Right lobe of liver (tissue), 6 donors: ENCODE measurements around the gene MEF2C. TPM values are rescaled to one million over a fixed set of nuclear protein-coding genes. Genes with fewer than 3 reads are reported as not detected.

Experiments used
- ATAC-seq, 4 donors: fragments of 200-7000 bp; cut with Tn5 transposase; one replicate each; pipeline ENCODE4 v1.9.1; 2020; ENCODE audit warnings: mild to moderate bottlenecking in 4 of 4, moderate library complexity in 4 of 4
- DNase-seq, 3 donors: peaks; one replicate each; pipeline ENCODE4 v3.0.0-alpha.2; 2020
- H3K27ac ChIP-seq, 3 donors: fragments of 200-600 bp; one replicate each; pipeline ENCODE4 v1.8.0; 2022
- H3K27me3 ChIP-seq, 2 donors: fragments of 200-600 bp; one replicate each; pipeline ENCODE4 v1.8.0; 2022
- H3K36me3 ChIP-seq, 4 donors: fragments of 200-600 bp; sonication (generic) in 1 of 4; one replicate each; pipeline versions ENCODE4 v1.5.1 to v1.8.0; 2017 to 2022; ENCODE audit warnings: control low read depth in 1 of 4
- H3K4me1 ChIP-seq, 4 donors: fragments of 200-600 bp; sonication (generic) in 1 of 4; one replicate each; pipeline versions ENCODE4 v1.5.1 to v1.8.0; 2017 to 2022; ENCODE audit warnings: control low read depth in 1 of 4
- H3K4me3 ChIP-seq, 3 donors: fragments of 200-600 bp; one replicate each; pipeline ENCODE4 v1.8.0; 2022
- H3K9me3 ChIP-seq, 4 donors: fragments of 200-600 bp; sonication (generic) in 1 of 4; one replicate each; pipeline versions ENCODE4 v1.5.1 to v1.8.0; 2017 to 2022; ENCODE audit warnings: control low read depth in 1 of 4
- POLR2A ChIP-seq: fragments of 450-650 bp; IDR thresholded peaks from one replicate; pipeline ENCODE4 v1.6.1; 2017; ENCODE audit warnings: antibody characterized with exemption, mild to moderate bottlenecking
- WGBS: methylation state at CpG from one replicate; pipeline ENCODE4 v1.1.6; 2018; ENCODE audit warnings: low coverage, low lambda C conversion rate; ENCODE audit not compliant: insufficient coverage; ENCODE audit errors: missing lambda C conversion rate; 5-methylcytosine and 5-hydroxymethylcytosine counted together
- intact Hi-C, 2 donors: fragments of 100-400 bp; cut with DNase I; formaldehyde crosslinking; loops; one replicate each; pipeline versions ENCODE4 v1.11.2 to v1.14.1; 2022
- total RNA-seq, 6 experiments: library from RNA; depleted of rRNA in 2 of 6; stranded (reverse); fragments of >200 nt in 2 of 6; fragmentation: NEBNext Ultra II Directional in 3 of 6; extraction: Animal tissue kit (Norgen Biotek cat#: 25700) in 3 of 6; gene quantifications; one replicate each; pipeline versions ENCODE4 v1.1.0 to v1.2.4, GENCODE V29; 2016 to 2023
- TF ChIP-seq, protein P1 (sequence below), 4 donors: fragments of 200-600 bp in 3 of 4; fragments of 450-650 bp in 1 of 4; IDR thresholded peaks; one replicate each; pipeline versions ENCODE4 v1.5.1 to v1.8.0; 2016 to 2022; ENCODE audit warnings: antibody characterized with exemption in 4 of 4, mild to moderate bottlenecking in 2 of 4
- donor health status: DM: no; HTN: yes; CAD: no.
- donor health status: DM: no; HTN: no; CAD: no.
- donor health status: DM: no; HTN: no; CAD: no.
- donor health status: DM: no; HTN: yes; CAD: no.
- donor health status: DM: no; HTN: yes; CAD: no.

MEF2C gene
- total RNA-seq, 6 experiments from 2014 or later, result 4.4 to 19.4 (median 6.4) TPM

DNA sequence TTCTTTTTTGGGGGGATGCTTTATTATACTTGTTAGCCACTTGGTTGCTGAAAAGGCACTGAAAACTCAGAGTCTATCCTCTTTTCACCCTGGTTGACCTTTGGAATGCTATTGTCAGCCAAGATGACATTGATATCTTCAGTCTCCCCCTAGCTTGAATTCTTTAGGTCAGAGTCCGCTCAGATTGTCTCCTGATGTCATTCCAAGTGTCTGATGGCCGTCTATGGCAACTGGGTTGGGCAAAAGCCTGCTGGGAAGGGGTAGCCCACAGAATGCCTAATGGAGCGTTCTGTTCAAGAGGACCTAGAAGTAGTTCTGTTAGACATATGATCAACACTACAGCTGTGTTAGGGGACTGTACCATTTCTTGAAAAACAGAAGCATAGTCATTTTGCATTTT, 9.7 kb upstream of the MEF2C start:
- ATAC-seq (no peak), DNase-seq (no peak)
- intact Hi-C loops, result no loop called here
- 52% methylated on average over 3 of the region's 3 CpGs for WGBS
- Histone ChIP-seq H3K27me3 (no peaks in the 10 kb centered on the region), H3K4me3 (no peak overlapping the region), H3K36me3 (no peaks in the 10 kb centered on the region), H3K27ac (no peak overlapping the region), H3K9me3 (no peaks in the 10 kb centered on the region), H3K4me1 (no peaks in the 10 kb centered on the region)
- TF ChIP-seq, protein P1, sequence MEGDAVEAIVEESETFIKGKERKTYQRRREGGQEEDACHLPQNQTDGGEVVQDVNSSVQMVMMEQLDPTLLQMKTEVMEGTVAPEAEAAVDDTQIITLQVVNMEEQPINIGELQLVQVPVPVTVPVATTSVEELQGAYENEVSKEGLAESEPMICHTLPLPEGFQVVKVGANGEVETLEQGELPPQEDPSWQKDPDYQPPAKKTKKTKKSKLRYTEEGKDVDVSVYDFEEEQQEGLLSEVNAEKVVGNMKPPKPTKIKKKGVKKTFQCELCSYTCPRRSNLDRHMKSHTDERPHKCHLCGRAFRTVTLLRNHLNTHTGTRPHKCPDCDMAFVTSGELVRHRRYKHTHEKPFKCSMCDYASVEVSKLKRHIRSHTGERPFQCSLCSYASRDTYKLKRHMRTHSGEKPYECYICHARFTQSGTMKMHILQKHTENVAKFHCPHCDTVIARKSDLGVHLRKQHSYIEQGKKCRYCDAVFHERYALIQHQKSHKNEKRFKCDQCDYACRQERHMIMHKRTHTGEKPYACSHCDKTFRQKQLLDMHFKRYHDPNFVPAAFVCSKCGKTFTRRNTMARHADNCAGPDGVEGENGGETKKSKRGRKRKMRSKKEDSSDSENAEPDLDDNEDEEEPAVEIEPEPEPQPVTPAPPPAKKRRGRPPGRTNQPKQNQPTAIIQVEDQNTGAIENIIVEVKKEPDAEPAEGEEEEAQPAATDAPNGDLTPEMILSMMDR (IDR thresholded peaks at IDR 0.05), result no peak
- TF ChIP-seq POLR2A, result no peak

DNA sequence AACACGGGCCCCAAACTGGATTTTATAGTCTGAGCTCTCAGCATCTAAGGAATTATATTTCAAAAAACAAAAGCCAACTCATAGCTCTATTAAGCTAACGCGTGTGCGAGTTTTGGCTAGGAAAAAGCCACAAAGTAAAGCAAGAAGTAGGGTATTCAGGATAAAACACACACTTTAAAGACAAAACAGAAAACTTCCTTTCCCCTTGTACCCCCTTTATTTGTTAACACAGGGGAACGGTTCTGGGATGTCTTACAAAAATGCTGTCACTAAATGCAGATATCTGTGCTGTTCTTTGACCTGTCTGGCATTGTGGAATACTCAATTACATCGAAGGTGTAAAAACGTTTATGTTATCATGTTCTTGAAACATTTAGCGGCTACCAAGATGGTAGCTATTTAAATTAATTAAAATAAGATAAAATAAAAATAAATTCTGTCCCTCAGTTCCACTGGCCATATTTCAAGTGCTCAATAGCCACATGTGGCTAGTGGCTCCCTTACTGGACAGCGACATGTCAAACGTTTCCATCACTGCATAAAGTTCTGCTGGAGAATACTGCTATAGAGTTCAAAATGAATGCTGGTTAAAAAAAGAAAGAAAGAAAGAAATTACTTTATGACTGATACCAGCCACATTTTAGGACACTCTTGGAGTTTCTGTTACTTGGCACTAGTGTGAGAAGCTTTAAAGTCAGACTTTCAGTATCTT, 7.2 kb upstream of the MEF2C start:
- TF ChIP-seq POLR2A, result no peak
- TF ChIP-seq, protein P1 (IDR thresholded peaks at IDR 0.05), result no peak
- no peaks in the 10 kb centered on the region for H3K36me3 ChIP-seq
- intact Hi-C loops, result no loop called here

DNA sequence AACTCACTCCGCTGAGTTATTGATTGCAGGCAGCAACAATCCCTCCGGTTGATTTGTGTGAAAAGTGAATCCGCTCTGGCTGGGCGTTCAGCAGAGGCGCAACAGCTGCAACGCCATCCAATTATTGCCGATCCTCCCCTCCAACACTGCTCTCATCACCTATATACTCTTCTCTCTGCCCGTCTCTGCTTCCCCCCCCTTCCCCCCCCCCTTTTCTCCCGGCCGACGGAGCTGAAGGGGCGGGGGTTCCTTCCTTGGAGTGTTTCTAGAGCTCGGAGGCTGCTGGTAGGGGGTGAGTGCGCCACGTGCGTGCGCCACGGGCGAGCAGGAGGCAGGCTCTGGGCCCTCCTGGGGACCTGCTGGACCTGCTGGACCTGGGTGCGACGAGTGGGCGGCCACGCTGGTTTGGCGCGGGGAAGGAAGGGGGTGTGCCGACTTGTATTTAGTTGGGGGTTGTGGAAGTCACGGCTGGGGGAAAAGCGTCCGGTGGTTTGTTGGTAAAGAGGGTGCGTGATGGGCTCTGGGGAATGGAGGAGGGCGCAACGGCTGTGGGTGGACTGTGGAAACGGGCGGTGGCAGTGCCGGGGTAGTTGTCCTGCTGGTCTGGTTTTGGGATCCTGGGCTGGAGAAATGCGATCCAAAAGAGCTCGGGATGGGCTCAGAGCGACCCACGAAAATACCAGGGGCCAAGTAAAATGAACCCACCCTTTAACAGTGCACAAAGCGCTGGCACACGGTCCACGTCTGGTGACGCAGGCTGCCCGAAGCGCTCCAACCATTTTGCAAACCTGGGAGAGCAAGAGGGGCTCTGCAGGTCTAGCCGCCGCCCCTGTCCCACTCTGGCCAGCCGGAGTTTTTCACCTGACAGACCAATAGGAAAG, 6.4 kb upstream of the MEF2C start:
- DNase-seq, result peak; percentile 52 to 65 (median 64)
- Histone ChIP-seq H3K4me1 (peaks cover 0 to 2% (median 0%) of the 10 kb centered on the region in 4 donors), H3K9me3 (no peaks in the 10 kb centered on the region), H3K36me3 (no peaks in the 10 kb centered on the region), H3K4me3 (peak overlapping the region; percentile 19 to 36 (median 28)), H3K27ac (peak overlapping the region; percentile 44 to 73 (median 47)), H3K27me3 (no peaks in the 10 kb centered on the region)
- 2% methylated on average over 28 of the region's 48 CpGs for WGBS
- intact Hi-C loops, result no loop called here
- TF ChIP-seq POLR2A, result no peak
- TF ChIP-seq, protein P1 (IDR thresholded peaks at IDR 0.05), result no peak
- peak; percentile 75 to 83 (median 78) for ATAC-seq

More for the DNA sequence above, 7.2 kb upstream of the MEF2C start:
- H3K9me3 ChIP-seq, result no peaks in the 10 kb centered on the region
- H3K27ac ChIP-seq, result peak overlapping the region; percentile 44 to 73 (median 47)
- no peaks in the 10 kb centered on the region for H3K27me3 ChIP-seq
- H3K4me1 ChIP-seq, result no peaks in the 10 kb centered on the region
- WGBS, result 14% methylated on average over 10 of the region's 10 CpGs
- peak overlapping the region; percentile 19 to 36 (median 28) for H3K4me3 ChIP-seq
- ATAC-seq (no peak), DNase-seq (no peak)

- no peaks in the 10 kb centered on the region for H3K9me3 ChIP-seq
- no peaks in the 10 kb centered on the region for H3K36me3 ChIP-seq
- H3K4me1 ChIP-seq, result peaks cover 0 to 8% (median 0%) of the 10 kb centered on the region in 4 donors
- DNase-seq (peak in 1 of 3 donors; percentile 18), ATAC-seq (no peak)
- peak overlapping the region; percentile 19 to 36 (median 28) for H3K4me3 ChIP-seq
- H3K27me3 ChIP-seq, result no peaks in the 10 kb centered on the region
- WGBS, result 5% methylated on average over 9 of the region's 9 CpGs
- peak overlapping the region; percentile 44 to 73 (median 47) for H3K27ac ChIP-seq
- intact Hi-C loops, result no loop called here
- TF ChIP-seq, protein P1 (IDR thresholded peaks at IDR 0.05), result no peak
- TF ChIP-seq POLR2A, result no peak
These were observed 5.8 kb upstream of the MEF2C start for GRCh38 chr5:88888848-88889188.
